NCI-H748 (cell line): ENCODE measurements around the gene PRSS1.
"Not testable (repeated sequence)": the region's sequence is repeated elsewhere in the genome, so short reads cannot be mapped to it uniquely, and the experiment has no call there.

Experiments
- DNase-seq: peaks from one replicate; lab custom pipeline; 2025; ENCODE audit not compliant: unreplicated experiment; lab: John Stamatoyannopoulos, UW

Gene PRSS1

DNA sequence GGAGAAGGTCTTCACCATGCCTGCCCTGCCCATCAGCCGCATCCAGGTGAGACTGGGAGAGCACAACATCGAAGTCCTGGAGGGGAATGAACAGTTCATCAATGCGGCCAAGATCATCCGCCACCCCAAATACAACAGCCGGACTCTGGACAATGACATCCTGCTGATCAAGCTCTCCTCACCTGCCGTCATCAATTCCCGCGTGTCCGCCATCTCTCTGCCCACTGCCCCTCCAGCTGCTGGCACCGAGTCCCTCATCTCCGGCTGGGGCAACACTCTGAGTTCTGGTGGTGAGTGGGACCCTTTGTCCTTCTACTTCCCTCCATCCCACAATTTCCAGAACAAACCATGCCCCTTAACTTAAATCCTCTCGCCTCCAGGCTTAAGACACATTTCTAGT is 24.0 kb downstream of the PRSS1 start:
- DNase-seq = no peak

DNA sequence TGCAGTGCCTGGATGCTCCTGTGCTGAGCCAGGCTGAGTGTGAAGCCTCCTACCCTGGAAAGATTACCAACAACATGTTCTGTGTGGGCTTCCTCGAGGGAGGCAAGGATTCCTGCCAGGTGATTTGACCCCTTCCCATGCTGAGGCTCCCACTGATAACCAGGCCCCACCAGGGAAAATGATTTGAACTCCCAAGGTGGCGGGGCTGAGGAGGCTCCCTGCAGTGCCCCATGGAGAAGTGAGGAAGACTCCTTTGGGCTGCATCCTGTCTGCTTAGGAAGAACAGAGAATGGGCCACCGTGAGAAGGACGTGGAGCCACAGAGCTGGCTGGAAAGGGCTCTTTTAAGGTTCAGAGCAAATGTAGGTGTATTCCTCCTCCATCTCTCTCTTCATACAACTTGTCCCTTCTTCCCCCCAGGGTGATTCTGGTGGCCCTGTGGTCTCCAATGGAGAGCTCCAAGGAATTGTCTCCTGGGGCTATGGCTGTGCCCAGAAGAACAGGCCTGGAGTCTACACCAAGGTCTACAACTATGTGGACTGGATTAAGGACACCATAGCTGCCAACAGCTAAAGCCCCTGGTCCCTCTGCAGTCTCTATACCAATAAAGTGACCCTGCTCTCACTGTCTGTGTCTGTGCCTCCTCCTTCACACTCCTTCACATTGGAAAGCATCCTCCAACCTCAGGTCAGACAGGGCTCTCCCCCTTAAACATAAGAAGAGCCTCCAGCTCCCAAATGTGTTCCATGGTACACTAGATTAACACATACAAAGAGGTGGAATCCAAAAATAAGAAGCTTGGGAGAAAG is 24.9 kb downstream of the PRSS1 start:
- DNase-seq = no peak

DNA sequence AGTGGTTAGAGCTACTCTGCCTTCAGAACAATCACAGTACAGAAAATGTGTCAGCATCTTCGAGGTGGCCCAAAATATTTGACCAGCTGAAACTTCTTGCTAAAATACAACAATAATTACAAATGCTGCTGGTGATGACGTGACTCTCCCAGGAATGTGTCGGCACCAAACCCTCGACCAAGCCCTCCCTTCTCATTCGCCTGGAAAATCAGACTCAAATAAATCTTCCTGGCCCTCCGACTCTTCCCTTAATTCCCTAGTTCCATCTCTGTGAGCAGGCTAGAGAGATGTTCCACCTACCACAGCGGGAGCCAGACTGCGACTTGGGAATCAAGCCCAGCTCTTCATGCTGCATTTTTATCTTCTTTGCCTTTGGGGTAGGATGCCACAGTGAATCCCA is 25.6 kb downstream of the PRSS1 start:
- no peak for DNase-seq

DNA sequence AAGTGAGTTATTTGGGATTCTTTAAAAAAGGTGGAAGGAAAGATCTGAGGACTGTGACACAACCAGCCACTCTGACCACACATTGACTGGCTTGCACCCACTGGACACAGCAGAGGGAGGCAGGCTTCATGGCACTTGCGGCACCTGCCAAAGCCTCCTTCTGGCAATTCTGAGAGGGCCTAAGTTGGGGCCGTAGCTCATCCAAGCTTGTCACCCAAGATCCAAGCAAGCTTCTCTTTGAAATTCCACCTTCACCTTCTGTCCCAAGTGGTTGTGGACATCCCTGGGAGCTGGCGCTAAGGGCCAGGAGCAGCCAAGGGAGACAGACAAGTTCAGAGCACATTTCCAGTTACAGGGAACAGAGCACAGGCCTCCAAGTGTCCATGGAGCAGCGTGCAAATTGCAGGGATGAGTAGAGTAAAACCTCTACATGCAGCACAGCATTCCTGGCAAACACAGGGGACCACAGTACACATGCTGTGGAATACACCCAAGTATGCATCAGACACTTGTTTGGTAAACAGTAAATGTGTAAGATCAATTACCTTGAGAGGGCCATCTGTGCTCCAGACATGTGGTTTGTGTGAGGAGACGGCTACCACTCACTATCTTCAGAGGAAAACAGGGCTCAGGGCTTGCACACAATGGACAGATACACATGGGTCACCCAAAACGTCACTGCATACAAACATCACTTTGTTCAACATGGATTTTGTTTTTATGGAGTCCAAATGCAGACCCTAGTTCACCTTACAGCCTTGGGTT is 26.3 kb downstream of the PRSS1 start:
- peak; percentile 45 for DNase-seq

DNA sequence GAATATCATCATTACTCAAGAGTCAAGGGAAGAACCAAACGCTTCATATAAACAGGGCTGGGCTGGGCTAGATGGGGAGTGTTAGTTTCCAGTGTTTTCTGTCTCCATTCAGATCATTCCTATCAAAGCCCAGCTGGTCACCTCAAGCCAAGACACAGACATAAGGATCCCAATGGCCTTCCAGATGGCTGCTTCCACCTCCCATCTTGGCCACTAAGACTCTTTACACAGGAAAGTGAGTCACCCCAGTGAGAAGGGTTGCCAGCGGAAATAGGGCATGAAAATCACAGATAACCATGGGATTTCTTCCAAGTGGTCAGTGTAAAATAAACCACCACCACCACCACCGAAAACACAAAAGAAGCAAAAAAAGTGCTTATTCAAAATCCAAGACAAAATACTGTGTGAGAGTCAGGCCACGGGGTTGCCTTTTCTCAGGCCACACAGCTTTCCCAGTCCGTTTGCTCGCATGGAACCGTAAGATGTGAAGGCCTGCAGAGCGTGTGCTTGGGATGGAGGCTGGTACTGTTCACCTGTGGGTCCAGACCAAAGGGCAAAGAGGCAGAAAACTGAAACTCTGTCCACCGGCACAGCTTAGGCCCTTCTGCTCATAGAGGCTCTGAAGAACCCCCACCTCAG is 27.1 kb downstream of the PRSS1 start:
- DNase-seq = no peak

DNA sequence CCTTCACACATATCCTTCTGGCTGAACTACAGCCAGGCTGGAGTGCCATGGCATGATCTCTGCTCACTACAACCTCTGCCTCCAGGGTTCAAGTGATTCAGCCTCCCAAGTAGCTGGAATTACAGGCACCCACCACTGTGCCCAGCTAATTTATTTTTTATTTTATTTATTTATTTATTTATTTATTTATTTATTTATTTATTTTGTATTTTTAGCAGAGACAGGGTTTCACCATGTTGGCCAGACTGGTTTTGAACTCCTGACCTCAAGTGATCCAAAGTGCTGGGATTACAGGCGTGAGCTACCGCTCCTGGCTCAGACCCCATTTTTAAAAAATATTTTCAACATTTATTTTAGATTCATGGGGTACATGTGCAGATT is 27.6 kb downstream of the PRSS1 start:
- DNase-seq = not testable (repeated sequence)

DNA sequence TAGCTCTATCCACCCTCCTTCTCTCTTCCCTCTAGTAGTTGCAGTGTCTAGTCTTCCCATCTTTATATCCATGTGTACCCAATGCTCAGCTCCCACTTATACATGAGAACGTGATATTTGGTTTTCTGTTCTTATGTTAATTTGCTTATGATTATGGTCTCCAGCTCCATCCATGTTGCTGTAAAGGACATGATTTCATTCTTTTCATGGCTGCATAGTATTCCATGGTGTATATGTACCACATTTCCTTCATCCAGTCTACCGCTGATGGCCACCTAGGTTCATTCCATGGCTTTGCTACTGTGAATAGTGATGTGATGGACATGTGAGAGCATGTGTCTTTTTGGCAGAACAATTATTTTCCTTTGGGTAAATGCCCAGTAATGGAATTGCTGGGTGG is 28.0 kb downstream of the PRSS1 start:
- DNase-seq = no peak

DNA sequence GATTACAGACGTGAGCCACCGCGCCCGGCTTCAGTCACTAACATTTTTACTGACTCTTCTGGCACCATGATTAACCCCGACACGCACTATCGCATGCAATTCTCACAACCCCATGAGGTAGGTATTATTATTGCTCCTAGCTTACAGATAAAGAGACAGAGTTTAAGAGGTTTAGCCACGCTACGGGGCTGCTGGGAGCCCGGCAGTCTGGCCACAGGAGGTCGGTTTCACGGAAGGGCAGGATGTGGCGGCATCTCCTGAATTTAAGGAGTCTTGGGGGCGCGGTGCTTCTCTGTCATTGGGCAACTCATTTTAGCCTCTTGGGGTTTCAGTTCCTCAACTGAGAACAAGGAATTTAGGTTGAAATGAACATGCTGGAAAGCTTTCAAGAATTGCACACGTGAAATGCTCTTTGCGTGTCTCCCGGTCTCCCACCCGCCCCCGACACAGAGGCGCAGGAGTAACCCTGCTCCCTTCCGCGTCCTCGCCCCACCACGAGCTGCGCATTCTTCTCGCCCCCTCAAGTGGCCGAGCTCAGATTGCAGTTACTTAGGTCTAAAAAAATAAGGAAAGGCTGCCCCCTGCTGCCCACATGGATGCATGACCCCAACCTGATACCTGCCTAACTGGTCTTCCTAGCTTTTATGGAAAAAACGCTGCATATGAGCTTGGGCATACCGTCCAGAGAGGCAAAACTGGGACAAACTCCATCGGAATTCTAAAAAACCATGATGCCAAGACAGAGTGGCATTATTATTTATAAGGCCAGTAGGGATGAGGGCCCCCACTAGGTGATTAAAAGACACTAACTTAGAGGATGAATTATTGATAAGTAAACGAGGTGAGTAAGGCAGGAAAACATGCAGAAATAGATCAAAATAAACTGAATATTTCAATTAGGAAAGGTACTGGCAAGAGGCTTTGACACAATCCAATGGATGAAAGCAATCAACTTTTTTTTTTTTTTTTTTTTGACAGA is 33.9 kb downstream of the PRSS1 start:
- DNase-seq = peak; percentile 94

DNA sequence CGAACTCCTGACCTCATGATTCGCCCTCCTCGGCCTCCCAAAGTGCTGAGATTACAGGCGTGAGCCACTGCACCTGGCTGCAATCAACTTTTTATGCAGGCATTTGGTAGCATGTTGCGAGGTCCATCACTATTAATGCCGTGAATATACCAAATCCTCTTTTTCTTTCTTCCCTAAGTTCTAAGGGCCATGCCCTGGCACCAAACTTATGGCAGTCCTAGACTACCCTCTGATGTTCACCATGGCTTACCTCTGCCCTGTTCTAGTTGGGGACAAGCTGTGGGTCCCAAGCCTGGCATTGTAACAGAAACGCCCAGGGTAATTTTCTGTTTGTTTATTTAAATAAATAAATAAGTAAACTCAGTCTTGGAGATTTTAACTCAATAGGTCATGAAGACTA is 34.8 kb downstream of the PRSS1 start:
- no peak for DNase-seq

DNA sequence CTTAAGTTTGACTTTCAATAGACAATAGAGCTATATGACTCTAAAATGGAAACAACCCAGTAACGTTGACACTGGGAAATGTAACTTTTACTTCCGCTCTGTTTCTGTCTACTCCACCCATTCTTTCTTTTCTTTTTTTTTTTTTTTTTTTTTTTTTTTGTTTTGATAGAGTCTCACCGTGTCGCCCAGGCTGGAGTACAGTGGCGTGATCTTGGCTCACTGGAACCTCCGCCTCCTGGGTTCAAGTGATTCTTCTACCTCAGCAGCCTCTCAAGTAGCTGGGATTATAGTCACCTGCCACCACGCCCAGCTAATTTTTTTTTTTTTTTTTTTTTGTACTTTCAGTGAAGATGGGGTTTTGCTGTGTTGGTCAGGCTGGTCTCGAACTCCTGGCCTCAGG is 35.4 kb downstream of the PRSS1 start:
- DNase-seq = no peak

DNA sequence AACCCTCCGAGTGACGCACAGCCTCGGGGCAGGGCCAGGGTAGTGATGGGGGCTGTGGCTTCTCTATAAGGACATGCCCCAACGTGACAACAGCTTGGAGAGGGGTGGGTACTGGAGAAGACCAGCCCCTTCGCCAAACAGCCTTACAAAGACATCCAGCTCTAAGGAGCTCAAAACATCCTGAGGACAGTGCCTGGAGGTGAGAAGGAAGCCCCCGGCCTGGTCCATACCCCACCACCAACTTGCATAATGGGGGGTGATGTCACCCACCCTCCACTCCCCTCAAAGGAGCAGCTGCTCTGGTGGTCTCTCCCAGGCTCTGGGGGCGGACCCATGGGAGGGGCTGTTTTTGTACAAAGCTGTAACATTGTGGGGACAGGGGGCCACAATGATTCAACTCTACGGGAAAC is 36.6 kb downstream of the PRSS1 start:
- no peak for DNase-seq

DNA sequence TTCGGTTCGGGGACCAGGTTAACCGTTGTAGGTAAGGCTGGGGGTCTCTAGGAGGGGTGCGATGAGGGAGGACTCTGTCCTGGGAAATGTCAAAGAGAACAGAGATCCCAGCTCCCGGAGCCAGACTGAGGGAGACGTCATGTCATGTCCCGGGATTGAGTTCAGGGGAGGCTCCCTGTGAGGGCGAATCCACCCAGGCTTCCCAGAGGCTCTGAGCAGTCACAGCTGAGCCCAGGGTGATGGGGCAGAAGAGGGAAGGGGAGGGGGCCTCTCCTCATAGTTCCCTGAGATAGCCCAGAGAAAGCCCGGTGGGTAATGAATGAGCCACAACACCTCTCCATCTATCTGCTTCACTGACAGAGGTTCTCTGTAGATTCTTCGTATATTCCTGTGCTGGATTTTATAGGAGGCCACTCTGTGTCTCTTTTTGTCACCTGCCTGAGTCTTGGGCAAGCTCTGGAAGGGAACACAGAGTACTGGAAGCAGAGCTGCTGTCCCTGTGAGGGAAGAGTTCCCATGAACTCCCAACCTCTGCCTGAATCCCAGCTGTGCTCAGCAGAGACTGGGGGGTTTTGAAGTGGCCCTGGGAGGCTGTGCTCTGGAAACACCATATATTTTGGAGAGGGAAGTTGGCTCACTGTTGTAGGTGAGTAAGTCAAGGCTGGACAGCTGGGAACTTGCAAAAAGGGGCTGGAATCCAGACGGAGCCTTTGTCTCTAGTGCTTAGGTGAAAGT is 37.9 kb downstream of the PRSS1 start:
- DNase-seq = no peak

DNA sequence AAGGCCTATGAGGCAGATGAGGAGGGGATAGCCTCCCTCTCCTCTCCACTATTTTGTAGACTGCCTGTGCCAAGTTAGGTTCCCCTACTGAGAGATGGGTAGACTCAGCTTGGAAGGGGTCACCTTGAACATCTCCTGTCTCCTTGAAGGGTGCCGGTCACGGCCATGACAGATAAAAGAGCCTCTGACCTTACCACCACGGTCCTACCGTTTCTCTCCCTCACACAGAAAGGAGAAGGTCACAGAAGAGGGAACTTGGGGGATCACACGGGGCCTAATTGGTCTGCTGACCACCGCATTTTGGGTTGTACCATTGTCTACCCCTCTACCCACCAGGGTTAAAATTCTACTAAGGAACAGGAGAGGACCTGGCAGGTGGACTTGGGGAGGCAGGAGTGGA is 38.5 kb downstream of the PRSS1 start:
- DNase-seq = no peak

DNA sequence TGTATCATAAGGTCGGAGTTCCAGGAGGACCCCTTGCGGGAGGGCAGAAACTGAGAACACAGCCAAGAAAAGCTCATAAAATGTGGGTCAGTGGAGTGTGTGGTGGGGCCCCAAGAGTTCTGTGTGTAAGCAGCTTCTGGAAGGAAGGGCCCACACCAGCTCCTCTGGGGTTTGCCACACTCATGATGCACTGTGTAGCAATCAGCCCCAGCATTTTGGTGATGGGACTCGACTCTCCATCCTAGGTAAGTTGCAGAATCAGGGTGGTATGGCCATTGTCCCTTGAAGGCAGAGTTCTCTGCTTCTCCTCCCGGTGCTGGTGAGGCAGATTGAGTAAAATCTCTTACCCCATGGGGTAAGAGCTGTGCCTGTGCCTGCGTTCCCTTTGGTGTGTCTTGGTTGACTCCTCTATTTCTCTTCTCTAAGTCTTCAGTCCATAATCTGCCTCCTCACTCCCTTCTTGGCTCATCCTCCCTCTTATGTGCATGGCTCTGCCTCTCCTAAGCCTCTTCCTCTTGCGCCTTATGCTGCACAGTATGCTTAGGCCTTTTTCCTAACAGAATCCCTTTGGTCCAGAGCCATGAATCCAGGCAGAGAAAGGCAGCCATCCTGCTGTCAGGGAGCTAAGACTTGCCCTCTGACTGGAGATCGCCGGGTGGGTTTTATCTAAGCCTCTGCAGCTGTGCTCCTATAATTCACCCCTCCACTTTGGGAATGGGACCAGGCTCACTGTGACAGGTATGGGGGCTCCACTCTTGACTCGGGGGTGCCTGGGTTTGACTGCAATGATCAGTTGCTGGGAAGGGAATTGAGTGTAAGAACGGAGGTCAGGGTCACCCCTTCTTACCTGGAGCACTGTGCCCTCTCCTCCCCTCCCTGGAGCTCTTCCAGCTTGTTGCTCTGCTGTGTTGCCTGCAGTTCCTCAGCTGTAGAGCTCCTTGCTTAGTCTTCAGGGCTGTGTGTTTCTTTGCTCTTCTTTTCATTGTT is 39.3 kb downstream of the PRSS1 start:
- no peak for DNase-seq

DNA sequence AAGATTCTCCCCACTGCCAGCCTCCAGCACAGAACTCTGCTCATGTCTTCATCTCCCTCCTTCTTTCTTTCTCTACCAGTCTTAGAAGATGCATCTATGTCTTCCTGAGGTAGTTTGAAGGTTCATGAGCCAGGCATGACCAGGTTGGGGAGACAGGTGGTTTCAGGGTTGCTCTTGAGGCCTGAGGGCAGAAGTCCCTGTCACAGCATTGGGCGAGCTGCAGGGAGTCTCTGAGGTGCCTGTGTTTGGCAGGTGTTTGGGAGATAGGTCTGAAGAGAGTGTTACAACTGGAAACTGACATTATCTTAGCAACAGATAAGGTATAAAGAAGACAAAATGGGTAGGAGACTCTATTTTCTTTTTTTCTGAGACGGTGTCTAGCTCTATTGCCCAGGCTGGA is 40.2 kb downstream of the PRSS1 start:
- DNase-seq = no peak

DNA sequence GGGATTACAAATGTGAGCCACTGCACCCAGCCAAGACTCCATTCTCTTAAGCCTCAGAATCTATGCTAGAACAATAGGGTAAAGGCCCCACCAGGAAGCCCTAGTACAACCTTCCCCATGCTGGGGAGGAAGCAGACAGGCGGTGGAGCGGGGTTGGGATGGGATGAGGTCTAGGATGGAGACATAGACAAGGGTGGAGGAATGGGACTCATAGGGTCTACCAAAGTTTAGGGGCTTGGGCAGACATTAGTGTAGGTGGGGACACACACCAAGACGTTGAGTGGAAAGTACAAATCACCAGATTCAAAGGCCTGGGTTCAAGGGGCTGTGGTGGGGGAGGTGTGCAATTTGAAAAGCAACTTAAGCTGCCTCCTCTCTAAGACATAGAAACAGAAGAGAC is 40.8 kb downstream of the PRSS1 start:
- DNase-seq = no peak

DNA sequence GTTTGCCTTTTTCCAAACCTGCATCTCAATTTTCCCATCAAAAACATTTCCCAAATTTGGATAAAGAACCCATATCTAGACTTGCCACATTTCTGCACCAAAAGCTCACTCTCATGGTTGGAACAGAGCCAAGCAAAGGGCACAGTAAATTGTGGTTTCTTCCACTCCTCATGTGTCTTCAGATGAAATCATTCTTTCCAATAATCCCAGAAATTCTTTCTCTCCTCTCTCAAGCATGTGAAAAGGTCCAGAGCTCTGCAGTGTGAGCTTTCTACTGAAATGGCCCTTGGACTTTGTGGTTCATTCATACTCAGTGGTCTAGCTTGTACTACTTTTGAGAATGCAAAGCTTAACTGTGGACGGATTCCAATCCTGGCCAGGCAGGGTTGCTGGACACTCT is 41.3 kb downstream of the PRSS1 start:
- DNase-seq = no peak

DNA sequence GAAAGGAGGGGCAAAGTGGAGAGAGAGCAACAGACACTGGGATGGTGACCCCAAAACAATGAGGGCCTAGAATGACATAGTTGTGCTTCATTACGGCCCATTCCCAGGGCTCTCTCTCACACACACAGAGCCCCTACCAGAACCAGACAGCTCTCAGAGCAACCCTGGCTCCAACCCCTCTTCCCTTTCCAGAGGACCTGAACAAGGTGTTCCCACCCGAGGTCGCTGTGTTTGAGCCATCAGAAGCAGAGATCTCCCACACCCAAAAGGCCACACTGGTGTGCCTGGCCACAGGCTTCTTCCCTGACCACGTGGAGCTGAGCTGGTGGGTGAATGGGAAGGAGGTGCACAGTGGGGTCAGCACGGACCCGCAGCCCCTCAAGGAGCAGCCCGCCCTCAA is 42.2 kb downstream of the PRSS1 start:
- no peak for DNase-seq

DNA sequence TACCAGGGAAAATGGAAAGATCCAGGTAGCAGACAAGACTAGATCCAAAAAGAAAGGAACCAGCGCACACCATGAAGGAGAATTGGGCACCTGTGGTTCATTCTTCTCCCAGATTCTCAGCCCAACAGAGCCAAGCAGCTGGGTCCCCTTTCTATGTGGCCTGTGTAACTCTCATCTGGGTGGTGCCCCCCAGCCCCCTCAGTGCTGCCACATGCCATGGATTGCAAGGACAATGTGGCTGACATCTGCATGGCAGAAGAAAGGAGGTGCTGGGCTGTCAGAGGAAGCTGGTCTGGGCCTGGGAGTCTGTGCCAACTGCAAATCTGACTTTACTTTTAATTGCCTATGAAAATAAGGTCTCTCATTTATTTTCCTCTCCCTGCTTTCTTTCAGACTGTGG is 42.9 kb downstream of the PRSS1 start:
- DNase-seq = no peak
